ENCODE measurements around the gene FILIP1L. TPM values are rescaled to one million over a fixed set of nuclear protein-coding genes. Genes with fewer than 3 reads are reported as not detected.

FILIP1L gene
- total and polyA plus RNA-seq, 2 donors from 2014 or later: 5.5 to 25.5 TPM

DNA sequence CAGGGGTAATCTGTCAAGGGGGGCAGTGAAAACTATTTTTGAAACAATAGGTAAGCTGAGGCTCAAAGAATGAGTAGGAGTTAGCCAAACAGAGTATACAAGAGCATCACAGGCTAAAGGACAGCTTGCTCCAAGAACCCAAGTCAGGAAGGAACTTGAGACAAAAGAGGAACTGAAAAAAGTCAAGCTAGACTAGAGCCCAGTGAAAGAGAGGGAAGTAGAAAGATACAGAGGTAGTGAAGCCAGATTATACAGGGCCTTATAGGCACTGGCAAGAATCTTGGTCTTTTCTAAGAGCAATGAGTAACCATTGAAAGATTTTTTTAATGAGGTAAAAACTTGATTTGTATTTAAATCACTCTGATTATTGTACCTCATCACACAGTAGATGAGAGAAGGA, 69.9 kb downstream of the FILIP1L start:
- FAIRE-seq: no peak
- Histone ChIP-seq H3K36me3 (ENCODE audit: control insufficient read depth in 2 of 3, insufficient read depth in 3 of 3, low read length in 3 of 3) (no peaks in the 10 kb centered on the region), H3K9ac (ENCODE audit: low read length in 3 of 3) (no peak overlapping the region), H3K4me1 (ENCODE audit: control insufficient read depth in 2 of 3, insufficient read depth in 2 of 3, low read depth in 1 of 3, low read length in 3 of 3) (peaks cover 8 to 27% (median 21%) of the 10 kb centered on the region in 3 donors), H3K27me3 (ENCODE audit: control insufficient read depth, insufficient read depth, low read length) (no peaks in the 10 kb centered on the region), H3K9me3 (ENCODE audit: control insufficient read depth in 2 of 3, insufficient read depth in 1 of 3, low read length in 3 of 3) (no peaks in the 10 kb centered on the region), H3K4me3 (ENCODE audit: low read length in 3 of 3) (no peak overlapping the region), H3K27ac (ENCODE audit: low read depth in 2 of 2, low read length in 2 of 2) (peak overlapping the region in 1 of 2 donors; percentile 25)
- DNase-seq: no peak
- intact Hi-C loops (cut with DNase I): no loop called here
- TF ChIP-seq, protein P1, sequence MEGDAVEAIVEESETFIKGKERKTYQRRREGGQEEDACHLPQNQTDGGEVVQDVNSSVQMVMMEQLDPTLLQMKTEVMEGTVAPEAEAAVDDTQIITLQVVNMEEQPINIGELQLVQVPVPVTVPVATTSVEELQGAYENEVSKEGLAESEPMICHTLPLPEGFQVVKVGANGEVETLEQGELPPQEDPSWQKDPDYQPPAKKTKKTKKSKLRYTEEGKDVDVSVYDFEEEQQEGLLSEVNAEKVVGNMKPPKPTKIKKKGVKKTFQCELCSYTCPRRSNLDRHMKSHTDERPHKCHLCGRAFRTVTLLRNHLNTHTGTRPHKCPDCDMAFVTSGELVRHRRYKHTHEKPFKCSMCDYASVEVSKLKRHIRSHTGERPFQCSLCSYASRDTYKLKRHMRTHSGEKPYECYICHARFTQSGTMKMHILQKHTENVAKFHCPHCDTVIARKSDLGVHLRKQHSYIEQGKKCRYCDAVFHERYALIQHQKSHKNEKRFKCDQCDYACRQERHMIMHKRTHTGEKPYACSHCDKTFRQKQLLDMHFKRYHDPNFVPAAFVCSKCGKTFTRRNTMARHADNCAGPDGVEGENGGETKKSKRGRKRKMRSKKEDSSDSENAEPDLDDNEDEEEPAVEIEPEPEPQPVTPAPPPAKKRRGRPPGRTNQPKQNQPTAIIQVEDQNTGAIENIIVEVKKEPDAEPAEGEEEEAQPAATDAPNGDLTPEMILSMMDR (IDR thresholded peaks at IDR 0.05; ENCODE audit: borderline replicate concordance, extremely low read depth, insufficient read depth): no peak

DNA sequence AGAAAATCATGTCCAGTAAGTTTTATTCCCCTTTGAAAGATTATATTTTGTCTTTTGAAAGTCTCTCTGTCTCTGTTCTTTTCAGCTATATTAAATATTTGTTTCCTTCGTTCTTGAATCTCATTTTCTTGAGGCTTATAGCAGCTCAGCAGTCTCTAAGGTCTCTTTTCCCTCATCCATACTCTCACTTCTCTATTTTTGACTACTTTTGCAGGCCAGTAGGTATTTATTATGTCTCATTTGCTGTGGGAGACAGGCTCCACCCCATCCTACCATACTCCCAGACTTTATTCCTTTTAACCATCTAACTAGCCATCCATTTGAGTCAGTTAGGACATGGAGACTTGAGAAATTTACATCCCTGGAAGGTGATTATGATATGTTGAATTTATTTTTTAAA, 71.0 kb downstream of the FILIP1L start:
- Histone ChIP-seq H3K4me1 (ENCODE audit: control insufficient read depth in 2 of 3, insufficient read depth in 2 of 3, low read depth in 1 of 3, low read length in 3 of 3) (peaks cover 8 to 27% (median 20%) of the 10 kb centered on the region in 3 donors), H3K9me3 (ENCODE audit: control insufficient read depth in 2 of 3, insufficient read depth in 1 of 3, low read length in 3 of 3) (no peaks in the 10 kb centered on the region), H3K36me3 (ENCODE audit: control insufficient read depth in 2 of 3, insufficient read depth in 3 of 3, low read length in 3 of 3) (no peaks in the 10 kb centered on the region), H3K27ac (ENCODE audit: low read depth in 2 of 2, low read length in 2 of 2) (peak overlapping the region in 1 of 2 donors; percentile 89), H3K27me3 (ENCODE audit: control insufficient read depth, insufficient read depth, low read length) (no peaks in the 10 kb centered on the region), H3K9ac (ENCODE audit: low read length in 3 of 3) (no peak overlapping the region), H3K4me3 (ENCODE audit: low read length in 3 of 3) (no peak overlapping the region)
- DNase-seq (no peak), FAIRE-seq (no peak)
- intact Hi-C loops (cut with DNase I): no loop called here
- TF ChIP-seq, protein P1 (IDR thresholded peaks at IDR 0.05; ENCODE audit: borderline replicate concordance, extremely low read depth, insufficient read depth): no peak

DNA sequence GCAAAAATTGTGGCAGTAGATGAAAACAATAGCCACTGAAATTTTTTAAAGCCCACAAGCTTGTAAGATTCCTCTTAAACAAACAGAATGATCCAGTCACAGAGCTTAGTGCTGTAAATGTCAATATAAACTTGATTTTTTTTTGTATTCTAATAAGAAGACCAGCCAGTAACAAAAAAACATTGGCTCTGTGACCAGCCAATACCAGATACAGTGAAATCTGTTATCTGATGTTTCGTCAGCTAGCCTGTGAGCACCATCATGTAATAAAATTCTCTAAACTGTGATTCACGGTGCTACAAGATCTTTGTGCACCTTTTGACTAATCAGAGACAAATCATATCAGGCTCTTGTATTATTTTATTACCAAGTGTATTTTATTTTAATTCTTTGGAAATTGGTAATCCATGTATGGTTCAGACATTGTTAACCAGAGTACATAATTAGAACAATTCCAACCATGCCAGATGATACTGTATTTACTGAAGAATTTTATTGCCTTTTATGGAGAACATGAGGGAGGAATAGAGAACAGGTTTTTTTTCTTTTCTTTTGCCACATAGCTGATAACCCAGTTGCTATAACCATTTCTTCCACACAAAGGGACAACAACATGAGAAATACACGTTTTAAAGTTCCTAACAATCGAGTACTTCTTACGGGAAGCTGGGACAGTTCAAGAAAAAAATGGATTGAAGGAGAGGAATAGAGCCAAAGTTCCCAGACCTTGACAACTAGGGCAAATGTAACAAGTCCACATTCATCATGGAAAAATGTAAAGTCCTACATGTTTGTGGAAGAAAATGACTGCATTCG, 71.9 kb downstream of the FILIP1L start:
- TF ChIP-seq, protein P1 (IDR thresholded peaks at IDR 0.05; ENCODE audit: borderline replicate concordance, extremely low read depth, insufficient read depth): no peak
- Histone ChIP-seq H3K27me3 (ENCODE audit: control insufficient read depth, insufficient read depth, low read length) (no peaks in the 10 kb centered on the region), H3K27ac (ENCODE audit: low read depth in 2 of 2, low read length in 2 of 2) (peak overlapping the region; percentile 44 to 89), H3K4me1 (ENCODE audit: control insufficient read depth in 2 of 3, insufficient read depth in 2 of 3, low read depth in 1 of 3, low read length in 3 of 3) (peaks cover 8 to 27% (median 13%) of the 10 kb centered on the region in 3 donors), H3K4me3 (ENCODE audit: low read length in 3 of 3) (no peak overlapping the region), H3K36me3 (ENCODE audit: control insufficient read depth in 2 of 3, insufficient read depth in 3 of 3, low read length in 3 of 3) (no peaks in the 10 kb centered on the region), H3K9ac (ENCODE audit: low read length in 3 of 3) (no peak overlapping the region), H3K9me3 (ENCODE audit: control insufficient read depth in 2 of 3, insufficient read depth in 1 of 3, low read length in 3 of 3) (no peaks in the 10 kb centered on the region)
- FAIRE-seq (peak; percentile 33), DNase-seq (no peak)
- intact Hi-C loops (cut with DNase I): no loop called here
